ENCODE data around the gene UIMC1. TPM values are rescaled to one million over a fixed set of nuclear protein-coding genes. Genes with fewer than 3 reads are reported as not detected.
A peak's percentile ranks its signal among the peaks of the same experiment; 100 is the strongest.

Gene UIMC1
- total and polyA plus RNA-seq, 2 of the 13 experiments (the other 11 are each of a cell fraction or from before 2014, with no cell fraction given), result 18.9 to 32.7 TPM

GRCh38 chr5:177022386-177023302, 16.1 kb upstream of the UIMC1 start, which contains the start of gene ZNF346 (continued):
- TF ChIP-seq ZSCAN12 (CRISPR knock-in tag; IDR thresholded peaks at IDR 0.05) (no peak), ZNF331 (CRISPR knock-in tag; IDR thresholded peaks at IDR 0.05) (0 out of 2 replicates have a peak, but pooled peaks have one; percentile 42), SOX13 (IDR thresholded peaks at IDR 0.05) (no peak), SOX13 (CRISPR knock-in tag; conservative IDR thresholded peaks at IDR 0.05 in 1 of 2, IDR thresholded peaks at IDR 0.05 in 1 of 2) (no peak; a peak in 1 of 4 replicates), ZNF512B (CRISPR knock-in tag; IDR thresholded peaks at IDR 0.05; ENCODE audit: borderline replicate concordance) (no peak), HES4 (CRISPR knock-in tag; IDR thresholded peaks at IDR 0.05; ENCODE audit: borderline replicate concordance) (peak; percentile 82; the same call in 1 of the 2 replicates), ZNF33A (CRISPR knock-in tag; IDR thresholded peaks at IDR 0.05; ENCODE audit: borderline replicate concordance) (no peak), ZNF382 (CRISPR knock-in tag; IDR thresholded peaks at IDR 0.05; ENCODE audit: borderline replicate concordance) (no peak), NAIF1 (CRISPR knock-in tag; IDR thresholded peaks at IDR 0.05; ENCODE audit: borderline replicate concordance) (peak; percentile 66; the same call in 1 of the 2 replicates), GATAD1 (CRISPR knock-in tag; IDR thresholded peaks at IDR 0.05) (peak; percentile 65; the same call in 1 of the 2 replicates), CAMTA2 (CRISPR knock-in tag; IDR thresholded peaks at IDR 0.05; ENCODE audit: borderline replicate concordance) (no peak), NFKB2 (CRISPR knock-in tag; IDR thresholded peaks at IDR 0.05; ENCODE audit: borderline replicate concordance) (peak; percentile 80; the same call in 1 of the 2 replicates), RELA (CRISPR knock-in tag; IDR thresholded peaks at IDR 0.05) (no peak), ZFAT (CRISPR knock-in tag; conservative IDR thresholded peaks at IDR 0.05) (no peak), U2AF1 (optimal IDR thresholded peaks at IDR 0.05; ENCODE audit: low read depth, low read length) (no peak), ZNF737 (CRISPR knock-in tag; IDR thresholded peaks at IDR 0.05; ENCODE audit: borderline replicate concordance) (no peak), HIVEP1 (CRISPR knock-in tag; IDR thresholded peaks at IDR 0.05) (0 out of 2 replicates have a peak, but pooled peaks have one; percentile 31), TAF15 (IDR thresholded peaks at IDR 0.05; ENCODE audit: low read depth, low read length, poor library complexity, severe bottlenecking) (no peak), SOX6 (IDR thresholded peaks at IDR 0.05) (no peak), SOX6 (CRISPR knock-in tag; IDR thresholded peaks at IDR 0.05) (peak; percentile 34; the same call in 1 of the 2 replicates), EP300 (IDR thresholded peaks at IDR 0.05; ENCODE audit: low read depth in 2 of 2, low read length in 2 of 2) (no peak), EP300 (CRISPR knock-in tag; IDR thresholded peaks at IDR 0.05; ENCODE audit: borderline replicate concordance) (no peak), MIER3 (CRISPR knock-in tag; IDR thresholded peaks at IDR 0.05; ENCODE audit: borderline replicate concordance) (peak; percentile 32; the same call in 1 of the 2 replicates), KLF15 (CRISPR knock-in tag; IDR thresholded peaks at IDR 0.05; ENCODE audit: borderline replicate concordance) (0 out of 2 replicates have a peak, but pooled peaks have one; percentile 45), REPIN1 (CRISPR knock-in tag; IDR thresholded peaks at IDR 0.05; ENCODE audit: borderline replicate concordance, low read depth) (peak; percentile 89)
- TF ChIP-seq, protein P1, sequence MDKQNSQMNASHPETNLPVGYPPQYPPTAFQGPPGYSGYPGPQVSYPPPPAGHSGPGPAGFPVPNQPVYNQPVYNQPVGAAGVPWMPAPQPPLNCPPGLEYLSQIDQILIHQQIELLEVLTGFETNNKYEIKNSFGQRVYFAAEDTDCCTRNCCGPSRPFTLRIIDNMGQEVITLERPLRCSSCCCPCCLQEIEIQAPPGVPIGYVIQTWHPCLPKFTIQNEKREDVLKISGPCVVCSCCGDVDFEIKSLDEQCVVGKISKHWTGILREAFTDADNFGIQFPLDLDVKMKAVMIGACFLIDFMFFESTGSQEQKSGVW (CRISPR knock-in tag; IDR thresholded peaks at IDR 0.05; ENCODE audit: borderline replicate concordance), result no peak
